HPDE6-E6E7 (cell line): ENCODE results near the gene CTSW.

Experiments used
- DNase-seq: peaks from one replicate; pipeline ENCODE4 v3.0.0; 2011; ENCODE audit warnings: missing footprints; ENCODE audit errors: extremely low spot score

Gene CTSW

GRCh38 chr11:65928667-65929066 is 49.0 kb downstream of the CTSW start:
- DNase-seq: no peak

- no peak for DNase-seq
Observed at GRCh38 chr11:65931773-65932557, 52.3 kb downstream of the CTSW start.

GRCh38 chr11:65932558-65932919 is 52.9 kb downstream of the CTSW start:
- DNase-seq: no peak
